HG02981 (cell line): ENCODE results near the gene DESI1.
A peak's percentile ranks its signal among the peaks of the same experiment; 100 is the strongest.
"Not testable (repeated sequence)": the region's sequence is repeated elsewhere in the genome, so short reads cannot be mapped to it uniquely, and the experiment has no call there.

ENCODE experiments used
- ATAC-seq: cut with Tn5 transposase; IDR thresholded peaks from one replicate; pipeline ENCODE4 v1.9.1; 2021; ENCODE audit warnings: mild to moderate bottlenecking, moderate library complexity; ENCODE audit not compliant: unreplicated experiment

DESI1 gene

DNA sequence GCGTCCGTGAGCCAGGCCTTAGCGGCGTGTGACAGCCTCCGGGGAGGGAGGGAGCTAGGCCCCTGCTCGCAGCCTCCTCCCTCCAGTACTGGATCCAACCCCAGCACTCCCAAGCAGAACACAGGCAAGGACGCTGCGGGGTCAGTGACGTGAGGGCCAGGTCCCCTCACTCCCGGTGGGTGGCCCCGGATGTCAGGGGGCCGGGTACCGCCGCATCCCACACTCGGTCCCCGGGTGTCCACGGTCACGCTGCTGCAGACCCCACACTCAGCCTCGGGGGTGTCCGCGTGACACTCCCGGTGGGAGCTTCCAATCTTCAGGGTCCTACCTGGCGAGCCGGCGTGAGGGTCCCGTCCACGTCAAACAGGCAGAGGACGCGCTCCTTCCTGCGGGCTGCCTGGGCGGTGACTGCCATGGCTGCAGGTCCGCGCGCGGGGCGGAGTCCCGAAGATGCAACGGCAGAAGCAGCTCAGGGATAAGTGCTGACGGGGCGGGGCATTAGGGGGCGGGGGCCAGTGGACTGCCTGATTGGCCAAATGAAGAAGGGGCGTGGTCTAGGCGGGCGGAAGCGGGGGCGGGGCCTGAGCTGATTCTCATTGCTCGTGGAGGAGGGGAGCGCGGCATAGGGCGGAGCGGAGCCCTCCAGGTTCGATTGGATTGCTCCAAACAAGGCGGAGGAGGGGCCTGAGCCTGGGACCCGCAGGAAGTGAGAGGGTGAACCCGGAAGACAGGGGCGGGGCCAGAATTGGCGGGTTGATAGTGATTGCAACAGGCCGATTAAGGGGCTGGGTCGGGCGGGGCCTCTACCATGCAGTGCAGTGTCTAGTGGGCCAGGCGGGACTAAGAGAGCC lies 31.2 kb downstream of the DESI1 start, which contains the start of gene PMM1:
Gene PMM1, minus strand, starts transcription at position 450 of the 851 bp plus-strand sequence. Its CDS starts 35 bp downstream, at position 415.
- ATAC-seq: peak; percentile 94

- no peak for ATAC-seq
These were observed 33.5 kb downstream of the DESI1 start for GRCh38 chr22:41587347-41587723.

- no peak for ATAC-seq
These were observed 34.9 kb downstream of the DESI1 start for GRCh38 chr22:41585898-41586297.

- no peak for ATAC-seq
These were observed 36.0 kb downstream of the DESI1 start for GRCh38 chr22:41584881-41585280.

DNA sequence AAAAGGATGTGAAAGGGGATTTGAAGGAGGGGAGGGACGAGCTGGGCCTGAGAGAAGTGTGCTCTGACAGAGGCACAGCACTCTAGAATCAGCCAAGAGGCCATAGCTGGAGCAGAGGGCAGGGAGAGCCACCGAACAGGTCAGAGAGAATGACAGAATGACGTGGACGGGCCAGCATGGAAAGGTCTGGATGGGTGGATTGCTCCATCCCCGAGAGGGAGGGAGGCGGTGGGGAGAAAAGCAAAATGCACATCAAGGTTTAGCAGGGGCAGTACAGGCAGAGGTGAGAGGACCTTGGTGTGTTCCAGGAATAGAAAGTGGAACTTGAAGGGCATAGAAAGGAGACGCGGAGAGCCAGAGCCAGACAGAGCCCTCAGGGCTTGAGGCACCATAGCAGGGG lies 38.1 kb downstream of the DESI1 start:
- ATAC-seq: no peak

DNA sequence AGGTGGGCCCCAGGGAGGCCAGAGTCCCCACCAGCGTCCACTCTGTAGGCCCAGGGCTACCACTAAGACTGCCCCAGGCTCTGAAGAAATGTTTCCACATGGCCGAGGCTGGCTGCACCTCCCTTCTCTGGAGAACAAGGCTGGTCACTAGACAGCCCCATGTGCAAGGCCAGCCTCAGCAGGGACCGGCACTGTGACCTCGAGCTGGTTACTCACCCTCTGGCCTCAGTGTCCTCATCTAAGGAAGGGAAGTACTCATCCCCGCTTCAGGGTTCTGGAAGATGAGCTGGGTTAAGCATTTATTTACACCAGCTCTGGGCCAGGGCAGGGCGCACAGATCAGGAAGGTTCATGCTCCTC lies 40.9 kb downstream of the DESI1 start:
- ATAC-seq: no peak

- no peak for ATAC-seq
These were observed 41.4 kb downstream of the DESI1 start for GRCh38 chr22:41579297-41579996.

- ATAC-seq: no peak
These were observed 42.0 kb downstream of the DESI1 start for GRCh38 chr22:41578818-41579217.

DNA sequence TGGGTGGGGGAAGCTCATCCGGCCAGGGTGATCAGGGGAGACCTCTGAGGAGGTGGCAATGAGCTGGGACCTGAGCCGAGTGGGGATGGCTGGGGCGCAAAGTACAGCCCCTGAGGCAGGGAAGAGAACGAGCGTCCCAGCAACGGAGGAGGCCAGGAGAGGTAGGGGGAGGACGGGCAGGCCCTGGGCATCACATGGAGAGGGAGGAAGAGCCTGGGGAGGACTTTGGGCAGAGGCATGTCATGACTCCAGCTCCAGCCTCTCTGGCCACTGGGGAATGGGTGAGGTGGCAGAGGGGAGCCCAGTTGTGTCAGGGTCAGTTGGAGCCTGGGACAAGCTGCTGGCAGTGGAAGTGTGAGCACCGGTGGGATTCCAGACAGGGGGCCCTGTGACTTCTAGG lies 42.7 kb downstream of the DESI1 start:
- ATAC-seq: no peak

DNA sequence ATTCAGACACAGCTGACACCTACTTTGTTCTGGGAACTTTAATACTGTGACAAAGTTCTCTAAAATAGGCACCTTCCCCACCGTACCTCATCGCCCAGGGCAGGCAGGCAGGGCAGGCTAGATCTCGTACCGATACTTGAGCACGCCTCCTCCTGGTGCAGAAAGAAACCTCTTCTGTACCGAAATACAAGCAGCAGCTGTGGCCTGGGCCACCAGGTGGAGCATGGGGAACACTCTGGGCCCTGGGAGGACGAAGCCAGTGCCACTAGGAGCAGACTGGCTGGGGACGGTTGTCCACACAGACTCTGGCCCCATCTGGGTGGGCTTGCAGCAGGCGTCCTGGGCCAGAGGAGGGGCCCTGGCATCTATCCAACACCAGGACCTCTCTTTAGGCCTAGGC lies 44.0 kb downstream of the DESI1 start:
- ATAC-seq: no peak

DNA sequence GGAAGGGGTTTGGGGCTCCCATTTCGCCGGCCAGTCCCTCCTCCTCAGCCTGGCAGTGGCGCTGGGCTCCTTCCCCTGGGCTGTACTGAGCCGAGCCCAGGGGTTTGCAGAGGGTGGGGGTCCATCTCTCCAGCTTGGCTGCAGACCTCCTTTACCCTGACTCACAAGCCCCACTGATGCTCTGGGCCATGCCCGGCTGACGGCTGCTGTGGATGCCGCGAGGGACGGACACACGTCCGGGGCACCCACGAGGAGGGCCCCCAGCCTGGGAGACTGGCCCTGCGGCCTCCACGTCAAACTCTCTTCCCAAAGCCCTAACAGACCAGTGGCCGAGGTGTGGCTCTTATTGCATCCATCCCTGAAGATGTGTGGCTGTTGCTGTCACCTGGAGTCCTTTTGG lies 45.3 kb downstream of the DESI1 start:
- no peak for ATAC-seq

DNA sequence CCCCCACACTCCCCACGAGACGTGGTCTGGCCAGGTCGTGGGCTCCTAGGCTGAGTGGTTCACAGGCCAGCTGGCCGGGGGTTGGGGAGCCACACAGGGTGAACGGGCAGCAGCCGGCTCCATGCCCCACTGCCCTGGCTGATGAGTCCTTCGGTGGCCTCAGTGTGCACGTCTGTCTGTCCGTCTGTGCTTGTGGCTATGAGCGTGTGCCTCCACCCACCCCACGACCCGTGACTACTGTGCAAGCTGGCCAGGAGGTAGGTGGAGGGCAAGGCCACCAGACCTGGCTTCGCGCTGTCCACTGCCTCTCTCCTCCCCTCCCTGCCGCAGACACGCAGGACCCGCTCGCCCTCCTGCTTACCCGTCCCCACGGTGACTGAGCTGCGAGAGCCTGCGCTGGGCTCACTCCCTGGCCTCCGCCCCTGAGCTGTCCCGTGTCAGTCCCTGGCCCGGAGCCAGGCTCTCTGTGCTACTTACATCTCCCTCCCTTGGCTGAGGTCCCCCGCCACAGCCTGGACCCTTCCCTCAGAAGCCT lies 45.9 kb downstream of the DESI1 start:
- ATAC-seq: no peak

GRCh38 chr22:41573677-41574076 lies 47.2 kb downstream of the DESI1 start:
- no peak for ATAC-seq

DNA sequence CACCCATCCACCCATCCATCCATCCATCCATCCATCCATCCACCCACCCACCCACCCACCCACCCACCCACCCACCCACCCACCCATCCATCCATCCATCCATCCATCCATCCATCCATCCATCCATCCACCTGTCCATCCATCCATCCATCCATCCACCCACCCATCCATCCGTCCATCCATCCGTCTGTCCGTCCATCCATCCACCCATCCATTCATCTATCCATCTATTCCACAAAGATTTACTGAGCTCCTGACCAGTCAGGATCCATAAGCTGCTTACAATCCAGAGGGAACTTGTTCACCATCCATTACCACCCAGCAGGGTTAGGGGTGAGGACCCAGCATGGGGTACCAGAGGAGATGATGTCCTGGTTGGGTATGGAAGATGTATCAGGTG lies 48.5 kb downstream of the DESI1 start:
- not testable (repeated sequence) for ATAC-seq

GRCh38 chr22:41571786-41572185 lies 49.1 kb downstream of the DESI1 start:
- no peak for ATAC-seq

DNA sequence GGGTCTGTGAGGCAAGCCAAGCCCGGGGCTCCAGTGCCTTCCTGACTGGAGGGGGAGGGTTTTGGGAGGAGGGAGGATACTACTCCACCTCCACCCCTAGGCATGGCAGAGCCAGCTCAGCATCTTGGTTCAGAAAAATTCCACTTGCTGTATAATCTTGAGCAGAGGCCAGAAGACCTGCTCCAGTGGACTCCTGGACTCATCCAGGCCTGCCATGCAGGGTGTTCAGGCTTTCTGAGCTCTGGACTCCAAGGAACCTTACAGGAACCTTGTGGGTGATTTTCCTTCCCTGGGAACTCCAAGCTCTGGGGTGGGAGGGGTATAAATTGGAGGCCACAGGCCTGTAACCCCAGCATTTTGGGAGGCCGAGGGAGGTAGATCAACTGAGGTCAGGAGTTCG lies 50.6 kb downstream of the DESI1 start:
- ATAC-seq: no peak

- ATAC-seq: no peak
These were observed 52.0 kb downstream of the DESI1 start for GRCh38 chr22:41568811-41569210.

DNA sequence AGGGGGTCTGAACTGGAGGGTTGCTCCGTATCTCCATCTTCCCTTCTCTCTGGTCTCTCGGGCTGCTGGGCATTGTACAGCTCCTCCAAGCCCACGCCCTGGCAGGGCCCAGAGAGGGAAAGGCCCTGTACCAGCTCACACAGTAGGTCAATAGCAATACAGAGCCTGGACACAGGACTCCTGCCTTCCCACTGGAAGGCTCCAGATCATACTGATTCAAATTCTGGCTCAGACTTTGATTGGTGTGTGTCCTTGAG lies 53.4 kb downstream of the DESI1 start:
- ATAC-seq: no peak

DNA sequence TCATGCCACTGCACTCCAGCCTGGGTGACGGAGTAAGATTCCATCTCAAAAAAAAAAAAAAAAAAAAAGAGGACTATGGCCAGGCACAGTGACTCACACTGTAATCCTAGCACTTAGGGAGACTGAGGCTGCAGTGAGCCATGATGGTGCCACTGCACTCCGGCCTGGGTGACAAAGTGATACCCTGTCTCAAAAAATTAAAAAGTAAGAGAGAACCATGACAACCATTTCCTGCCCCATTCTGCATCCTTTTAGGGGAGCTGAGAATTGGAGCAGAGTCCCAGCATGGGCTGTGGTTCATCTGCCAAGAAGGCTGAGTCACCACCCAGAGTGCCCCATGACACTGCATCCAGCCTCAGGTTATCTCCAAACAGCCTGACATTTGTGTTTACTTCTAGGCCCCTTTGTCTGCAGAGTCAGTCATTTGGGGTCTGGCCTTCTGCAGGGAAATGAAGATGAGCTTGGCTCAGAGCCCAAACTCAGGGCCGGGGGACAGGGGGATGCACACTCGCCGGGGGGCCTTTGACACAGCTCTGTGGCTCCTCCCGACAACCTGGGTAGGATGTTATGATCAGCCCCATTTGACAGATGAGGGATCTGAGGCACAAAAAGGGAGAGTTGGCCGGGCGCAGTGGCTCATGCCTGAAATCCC lies 55.3 kb downstream of the DESI1 start:
- ATAC-seq: no peak

- no peak for ATAC-seq
These were observed 56.3 kb downstream of the DESI1 start for GRCh38 chr22:41564563-41564962.

GRCh38 chr22:41563051-41563711 lies 57.7 kb downstream of the DESI1 start:
- no peak for ATAC-seq
